Measurements from ENCODE around the gene OR4C13. TPM values are rescaled to one million over a fixed set of nuclear protein-coding genes. Genes with fewer than 3 reads are reported as not detected.
"Not testable (repeated sequence)": the region's sequence is repeated elsewhere in the genome, so short reads cannot be mapped to it uniquely, and the experiment has no call there.

The OR4C13 gene
- total RNA-seq (2014; rRNA removed; shearing (Covaris generic)) (not detected in 2 replicates), polyA plus RNA-seq (2016; fragmentation: Nextera tagmentation; extraction: Ambion mirVana) (not detected in 2 replicates)

DNA sequence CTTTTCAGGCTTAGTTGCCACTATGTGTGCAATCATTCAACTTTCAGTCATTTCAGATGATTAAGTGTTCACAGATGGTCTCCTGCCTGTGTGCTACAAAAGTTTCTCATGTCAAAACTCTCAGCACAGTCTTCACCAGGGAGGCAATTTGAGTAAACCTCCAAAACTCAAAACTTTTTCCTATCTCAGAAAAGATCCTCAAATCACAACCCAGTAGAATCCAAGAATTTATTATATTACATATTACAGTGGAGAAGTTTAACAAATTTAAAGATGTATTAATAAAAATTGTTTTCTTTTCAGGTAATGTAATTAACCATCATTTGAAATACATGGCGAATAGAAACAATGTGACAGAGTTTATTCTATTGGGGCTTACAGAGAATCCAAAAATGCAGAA, at the start of gene OR4C13:
TSS of gene OR4C13 (plus strand) at position 301 of the 400 bp plus-strand sequence. CDS start at position 333, 32 bp downstream.
- Histone ChIP-seq H3K27me3 (replicated peaks; ENCODE audit: insufficient read depth) (no peaks in the 10 kb centered on the region), H3K27ac (no peak within 1 kb of the TSS), H3K9ac (no peak within 1 kb of the TSS), H3K9me2 (ENCODE audit: insufficient read depth) (no peaks in the 10 kb centered on the region), H3K79me2 (ENCODE audit: insufficient read depth) (no peaks in the 10 kb centered on the region), H3F3A (ENCODE audit: insufficient read depth) (no peaks in the 10 kb centered on the region), H2AFZ (no peak within 1 kb of the TSS), H3K4me3 (no peak within 1 kb of the TSS), H3K36me3 (ENCODE audit: low read depth) (no peaks in the 10 kb centered on the region), H4K20me1 (ENCODE audit: insufficient read depth) (no peaks in the 10 kb centered on the region), H3K9me3 (ENCODE audit: low read depth) (no peaks in the 10 kb centered on the region), H3K4me1 (ENCODE audit: insufficient read depth) (no peaks in the 10 kb centered on the region), H3K4me2 (ENCODE audit: unreplicated experiment) (no peak within 1 kb of the TSS)
- TF ChIP-seq EZH2 (IDR thresholded peaks at IDR 0.05; ENCODE audit: insufficient read depth, poor library complexity, severe bottlenecking) (no peak), EZH2phosphoT487 (IDR thresholded peaks at IDR 0.05; ENCODE audit: insufficient read depth, low read depth) (no peak)
- in situ Hi-C loops (cut with MboI), result no loop called here
- DNase-seq, result no peak
- 10 to 20% methylated on average over 1 of the region's 1 CpG for WGBS, 2 experiments (ENCODE audit: low coverage in 1 of 2, low lambda C conversion rate in 2 of 2, missing lambda C conversion rate in 2 of 2)

DNA sequence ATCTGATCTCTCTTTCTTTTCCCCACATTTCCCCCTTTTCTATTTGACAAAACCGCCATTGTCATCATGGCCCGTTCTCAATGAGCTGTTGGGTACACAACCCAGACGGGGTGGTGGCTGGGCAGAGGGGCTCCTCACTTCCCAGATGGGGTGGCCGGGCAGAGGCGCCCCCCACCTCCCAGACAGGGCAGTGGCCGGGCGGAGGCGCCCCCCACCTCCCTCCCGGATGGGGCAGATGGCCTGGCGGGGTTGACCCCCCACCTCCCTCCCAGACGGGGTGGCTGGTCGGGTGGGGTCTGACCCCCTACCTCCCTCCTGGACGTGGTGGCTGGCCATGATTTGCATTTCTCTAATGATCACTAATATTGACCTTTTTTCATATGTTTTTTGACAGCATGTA, 40.7 kb upstream of the OR4C13 start:
- H3K27ac ChIP-seq; DNase-seq; H3K4me2 ChIP-seq (ENCODE audit: unreplicated experiment); H3K36me3 ChIP-seq (ENCODE audit: low read depth); H2AFZ ChIP-seq; H3K9ac ChIP-seq; in situ Hi-C loops (cut with MboI); H3K79me2 ChIP-seq (ENCODE audit: insufficient read depth); H3K9me2 ChIP-seq (ENCODE audit: insufficient read depth); H3K27me3 ChIP-seq (replicated peaks; ENCODE audit: insufficient read depth); H4K20me1 ChIP-seq (ENCODE audit: insufficient read depth); H3K4me3 ChIP-seq; H3F3A ChIP-seq (ENCODE audit: insufficient read depth); H3K4me1 ChIP-seq (ENCODE audit: insufficient read depth); H3K9me3 ChIP-seq (ENCODE audit: low read depth): not testable (repeated sequence)
- 25 to 41% methylated on average over 5 to 13 of the region's 13 CpGs for WGBS, 2 experiments (ENCODE audit: low coverage in 1 of 2, low lambda C conversion rate in 2 of 2, missing lambda C conversion rate in 2 of 2)

DNA sequence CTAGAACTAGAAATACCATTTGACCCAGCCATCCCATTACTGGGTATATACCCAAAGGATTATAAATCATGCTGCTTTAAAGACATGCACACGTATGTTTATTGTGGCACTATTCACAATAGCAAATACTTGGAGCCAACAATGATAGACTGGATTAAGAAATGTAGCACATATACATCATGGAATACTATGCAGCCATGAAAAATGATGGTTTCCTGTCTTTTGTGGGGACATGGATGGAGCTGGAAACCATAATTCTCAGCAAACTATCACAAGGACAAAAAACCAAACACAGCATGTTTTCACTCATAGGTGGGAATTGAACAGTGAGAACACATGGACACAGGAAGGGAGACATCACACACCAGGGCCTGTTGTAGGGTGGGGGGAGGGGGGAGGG, 3.5 kb upstream of the OR4C13 start:
- H3K27me3 ChIP-seq (replicated peaks; ENCODE audit: insufficient read depth); H3K27ac ChIP-seq; H3F3A ChIP-seq (ENCODE audit: insufficient read depth); H3K79me2 ChIP-seq (ENCODE audit: insufficient read depth); H3K36me3 ChIP-seq (ENCODE audit: low read depth); H3K9ac ChIP-seq; H4K20me1 ChIP-seq (ENCODE audit: insufficient read depth); H3K4me2 ChIP-seq (ENCODE audit: unreplicated experiment); H2AFZ ChIP-seq; in situ Hi-C loops (cut with MboI); H3K9me2 ChIP-seq (ENCODE audit: insufficient read depth); H3K9me3 ChIP-seq (ENCODE audit: low read depth); H3K4me3 ChIP-seq; DNase-seq; H3K4me1 ChIP-seq (ENCODE audit: insufficient read depth): not testable (repeated sequence)
- WGBS, 2 experiments (ENCODE audit: low coverage in 1 of 2, low lambda C conversion rate in 2 of 2, missing lambda C conversion rate in 2 of 2), result 11 to 13% methylated on average over 1 of the region's 1 CpG

DNA sequence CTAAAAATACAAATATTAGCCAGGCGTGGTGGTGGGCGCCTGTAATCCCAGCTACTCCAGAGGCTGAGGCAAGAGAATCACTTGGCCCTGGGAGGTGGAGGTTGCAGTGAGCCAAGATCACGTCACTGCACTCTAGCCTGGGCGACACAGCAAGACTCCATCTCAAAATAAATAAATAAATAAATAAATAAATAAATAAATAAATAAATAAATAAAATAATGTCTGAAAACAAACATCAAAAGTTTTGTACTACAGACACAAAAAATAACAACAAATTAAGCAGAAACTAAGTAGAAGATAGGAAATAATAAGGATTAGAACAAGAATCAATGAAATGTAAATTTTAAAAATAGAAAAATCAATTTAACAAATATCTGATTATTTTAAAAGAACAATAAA, 21.2 kb downstream of the OR4C13 start:
- in situ Hi-C loops (cut with MboI), result not testable (repeated sequence)
- WGBS, 2 experiments (ENCODE audit: low coverage in 1 of 2, low lambda C conversion rate in 2 of 2, missing lambda C conversion rate in 2 of 2), result 21 to 25% methylated on average over 4 of the region's 4 CpGs

DNA sequence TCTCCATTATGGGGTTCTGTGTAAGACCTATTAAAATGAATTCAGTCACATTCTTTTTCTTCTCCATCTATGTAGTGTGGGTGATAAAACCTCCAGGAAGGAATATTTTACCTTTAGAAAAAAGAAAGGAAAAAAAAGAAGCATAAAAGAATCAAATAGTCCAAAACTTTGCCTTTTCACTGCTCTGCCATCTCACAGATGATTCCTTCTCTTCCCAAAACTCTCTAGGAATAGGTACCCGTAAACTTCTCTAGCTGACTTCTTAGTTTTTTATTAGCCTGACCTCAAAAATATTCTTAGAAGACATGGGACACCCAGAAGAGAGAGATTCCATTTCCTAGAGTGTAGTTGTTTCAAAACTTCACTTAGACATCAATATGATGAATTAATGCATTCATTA, 30.2 kb downstream of the OR4C13 start, which contains the start of gene OR4C12:
TSS of gene OR4C12 (minus strand) at position 101 of the 400 bp plus-strand sequence. CDS start at position 67, 34 bp downstream.
- DNase-seq, result not testable (repeated sequence)
- in situ Hi-C loops (cut with MboI), result loop anchor here (25.0 kb wide), 1 partner anchor 1670 kb away; the partner anchor contains the start of genes OR4C3 and OR4S1

More for the DNA sequence above, 21.2 kb downstream of the OR4C13 start:
- H3K36me3 ChIP-seq (ENCODE audit: low read depth); H3K27me3 ChIP-seq (replicated peaks; ENCODE audit: insufficient read depth); H3K27ac ChIP-seq; H3K79me2 ChIP-seq (ENCODE audit: insufficient read depth); H3K9me2 ChIP-seq (ENCODE audit: insufficient read depth); H3K4me1 ChIP-seq (ENCODE audit: insufficient read depth); H3K4me2 ChIP-seq (ENCODE audit: unreplicated experiment); H3F3A ChIP-seq (ENCODE audit: insufficient read depth); H3K9me3 ChIP-seq (ENCODE audit: low read depth); H2AFZ ChIP-seq; H3K9ac ChIP-seq; H4K20me1 ChIP-seq (ENCODE audit: insufficient read depth); H3K4me3 ChIP-seq; DNase-seq: not testable (repeated sequence)

More for the DNA sequence above, 30.2 kb downstream of the OR4C13 start, which contains the start of gene OR4C12:
- not testable (repeated sequence) for H3K4me3 ChIP-seq; H3K36me3 ChIP-seq (ENCODE audit: low read depth); H3K9me3 ChIP-seq (ENCODE audit: low read depth); H3K27ac ChIP-seq; H4K20me1 ChIP-seq (ENCODE audit: insufficient read depth); H3K27me3 ChIP-seq (replicated peaks; ENCODE audit: insufficient read depth); H3K9me2 ChIP-seq (ENCODE audit: insufficient read depth); H3K9ac ChIP-seq; H3K4me2 ChIP-seq (ENCODE audit: unreplicated experiment); H2AFZ ChIP-seq; H3K79me2 ChIP-seq (ENCODE audit: insufficient read depth); H3F3A ChIP-seq (ENCODE audit: insufficient read depth); H3K4me1 ChIP-seq (ENCODE audit: insufficient read depth)
- WGBS, 2 experiments (ENCODE audit: low coverage in 1 of 2, low lambda C conversion rate in 2 of 2, missing lambda C conversion rate in 2 of 2), result 3 to 4% methylated on average over 1 of the region's 1 CpG

Data from GM23248 (cell line).